Measurements from ENCODE around the gene ZNHIT3.

GRCh38 chr17:36525113-36525512, 38.6 kb downstream of the ZNHIT3 start:
- TF ChIP-seq EZH2 (IDR thresholded peaks at IDR 0.05; ENCODE audit: low read length, missing control alignments) (no peak), CTCF (conservative IDR thresholded peaks at IDR 0.05 in 1 of 2, IDR thresholded peaks at IDR 0.05 in 1 of 2; ENCODE audit: low read depth in 1 of 2, low read length in 2 of 2) (no peak)

Measured in fibroblast of lung (primary cell).